Kidney glomerular epithelial cell (primary cell): ENCODE results near the gene DLX6.

Experiments
- DNase-seq: peaks from one replicate; lab custom pipeline; 2025; lab: John Stamatoyannopoulos, UW

DLX6 gene

DNA sequence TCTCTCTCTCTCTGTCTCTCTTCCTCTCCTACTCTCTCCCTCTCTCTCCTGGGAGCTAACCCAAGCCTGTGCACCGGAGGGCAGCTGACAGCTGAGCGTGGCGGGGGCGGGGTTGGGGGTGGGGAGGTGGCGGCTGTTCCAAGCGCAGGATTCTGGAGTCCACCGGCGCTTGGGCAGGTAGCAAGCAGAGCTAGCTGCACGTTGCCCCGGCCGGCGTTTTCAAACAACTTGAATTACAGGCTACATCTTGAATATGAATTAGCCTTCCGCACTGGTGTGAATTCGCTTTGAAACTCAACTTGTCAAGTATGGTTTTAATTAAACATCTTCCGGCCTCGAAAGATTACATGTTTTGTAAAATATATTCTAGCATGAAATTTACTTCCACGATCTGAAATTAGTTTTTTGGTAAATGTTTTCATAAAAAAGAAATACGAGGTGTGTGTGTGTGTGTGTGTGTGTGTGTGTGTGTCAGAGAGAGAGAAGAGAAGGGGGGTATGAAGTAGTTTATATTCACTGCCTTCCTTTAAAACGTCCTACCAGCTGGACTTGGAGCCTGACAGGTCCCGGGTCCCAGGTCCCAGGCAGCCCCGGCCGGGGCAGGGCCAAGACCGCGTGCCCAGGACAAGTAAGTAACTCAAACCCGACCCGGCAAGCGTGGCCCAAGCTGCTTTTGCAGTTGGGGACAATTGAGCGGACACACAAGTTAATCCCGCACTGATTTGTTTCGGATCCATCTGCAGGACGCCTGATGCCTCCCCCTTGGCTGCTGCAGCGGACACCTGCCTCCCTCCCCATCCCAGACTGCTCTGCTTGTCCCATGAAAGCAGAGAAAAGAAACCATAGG is 9.0 kb upstream of the DLX6 start:
- DNase-seq: no peak

DNA sequence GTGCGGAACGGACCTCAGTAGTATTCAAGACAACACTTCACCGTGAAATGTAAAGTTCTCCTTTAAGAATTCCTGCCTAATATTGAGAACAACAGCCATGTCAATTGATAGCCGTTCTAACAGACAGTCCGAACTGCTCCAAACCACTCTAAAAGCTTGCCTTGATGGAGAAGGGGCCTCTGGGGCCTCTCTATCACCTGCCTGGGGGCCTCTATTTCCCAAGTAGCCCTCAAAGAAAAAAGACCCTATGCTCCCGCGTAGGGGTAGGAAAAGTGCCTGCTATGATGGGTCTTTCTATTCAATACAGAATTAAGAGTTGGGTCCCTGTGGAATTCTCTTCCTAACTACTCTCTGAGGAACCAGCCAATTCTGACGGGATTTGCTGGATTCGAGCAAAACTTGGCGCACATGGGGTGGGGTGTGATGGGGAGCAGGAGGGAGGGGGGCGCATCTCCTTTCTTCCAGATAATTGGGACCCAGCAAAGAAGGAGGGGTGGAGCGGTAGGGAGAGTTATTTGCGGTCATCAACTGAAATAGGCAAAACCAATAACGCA is 8.3 kb upstream of the DLX6 start:
- no peak for DNase-seq

DNA sequence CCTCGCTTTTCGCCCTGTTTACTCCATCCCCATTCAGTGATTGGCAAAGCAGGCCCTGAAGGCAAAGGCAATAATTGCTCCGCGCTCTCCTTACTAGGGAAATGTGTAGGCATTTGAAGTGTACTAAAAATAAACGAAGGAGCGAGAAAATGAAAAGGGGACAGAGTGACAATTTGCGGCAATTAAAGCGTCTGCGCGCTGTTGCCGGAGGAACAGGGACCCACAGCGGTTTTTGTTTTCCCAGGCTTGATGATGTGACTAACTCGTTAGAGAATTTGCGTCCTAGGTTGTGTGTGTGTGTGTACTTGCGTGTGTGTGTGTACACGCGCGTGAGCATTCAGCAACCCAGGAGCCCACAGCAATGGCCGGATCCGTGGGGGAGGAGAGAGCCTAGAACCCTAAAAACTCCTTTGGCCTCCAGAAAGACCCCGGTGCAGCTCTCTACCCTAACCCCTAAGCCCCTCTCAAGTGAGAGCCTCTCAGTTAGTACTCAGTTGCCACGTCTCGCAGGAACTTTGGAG is 7.8 kb upstream of the DLX6 start:
- no peak for DNase-seq

DNA sequence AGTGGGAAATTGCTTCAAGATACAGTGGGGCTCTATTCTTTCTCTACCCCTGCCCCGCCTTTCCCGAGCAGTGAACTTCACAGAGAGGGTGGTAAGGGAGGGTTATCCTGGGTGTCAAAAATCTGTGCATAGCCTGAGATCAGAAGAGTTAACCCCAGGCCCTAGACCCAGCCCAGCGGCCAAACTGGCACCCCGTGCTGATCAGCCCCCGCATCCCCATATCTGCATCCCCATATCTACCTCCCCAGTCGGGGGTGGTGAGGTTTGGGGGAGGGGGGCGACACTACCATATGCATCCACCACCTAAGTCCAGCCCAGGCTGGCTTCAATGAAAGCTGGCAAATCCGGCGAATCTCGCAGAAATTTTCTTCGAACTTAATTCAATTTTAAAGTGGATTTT is 7.0 kb upstream of the DLX6 start:
- DNase-seq: no peak

DNA sequence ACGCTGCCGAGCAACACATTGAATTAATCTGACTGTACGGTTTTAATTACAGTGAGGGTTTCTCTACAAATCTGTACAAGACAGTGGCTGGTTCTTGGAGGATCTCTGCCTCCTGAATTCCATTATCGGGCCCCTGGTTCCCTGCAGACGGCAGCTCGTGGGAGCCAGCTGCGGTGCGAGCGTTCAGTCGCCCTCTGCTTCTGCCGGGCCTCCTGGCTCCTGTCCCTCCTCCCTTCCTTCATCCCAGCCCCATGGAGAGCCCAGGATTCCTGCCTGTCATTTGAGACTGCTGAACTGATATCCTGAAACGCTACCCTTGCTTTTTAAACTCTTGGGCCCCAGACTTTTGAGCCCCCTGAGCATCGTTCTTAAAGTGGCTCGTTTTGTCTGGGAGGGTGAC is 6.6 kb upstream of the DLX6 start:
- DNase-seq: no peak

DNA sequence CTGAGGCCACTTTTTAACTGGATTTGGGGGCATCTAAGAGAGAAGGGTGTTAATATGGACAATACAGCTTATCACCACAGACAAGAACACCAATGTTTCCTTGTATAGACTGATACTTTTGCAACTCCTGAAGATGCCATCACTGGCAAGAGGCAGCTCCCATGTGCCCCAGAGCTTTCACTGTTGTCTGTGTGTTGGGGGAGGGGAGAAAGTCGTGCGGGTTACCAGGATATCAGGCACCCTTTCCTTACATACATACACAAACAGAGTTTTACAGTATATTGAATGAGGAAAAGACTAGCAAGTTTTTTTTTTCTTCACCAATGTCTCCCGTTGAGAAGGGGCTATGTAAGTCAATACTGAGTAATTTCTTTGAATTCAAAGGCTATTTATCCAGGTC is 4.1 kb upstream of the DLX6 start:
- DNase-seq: no peak

DNA sequence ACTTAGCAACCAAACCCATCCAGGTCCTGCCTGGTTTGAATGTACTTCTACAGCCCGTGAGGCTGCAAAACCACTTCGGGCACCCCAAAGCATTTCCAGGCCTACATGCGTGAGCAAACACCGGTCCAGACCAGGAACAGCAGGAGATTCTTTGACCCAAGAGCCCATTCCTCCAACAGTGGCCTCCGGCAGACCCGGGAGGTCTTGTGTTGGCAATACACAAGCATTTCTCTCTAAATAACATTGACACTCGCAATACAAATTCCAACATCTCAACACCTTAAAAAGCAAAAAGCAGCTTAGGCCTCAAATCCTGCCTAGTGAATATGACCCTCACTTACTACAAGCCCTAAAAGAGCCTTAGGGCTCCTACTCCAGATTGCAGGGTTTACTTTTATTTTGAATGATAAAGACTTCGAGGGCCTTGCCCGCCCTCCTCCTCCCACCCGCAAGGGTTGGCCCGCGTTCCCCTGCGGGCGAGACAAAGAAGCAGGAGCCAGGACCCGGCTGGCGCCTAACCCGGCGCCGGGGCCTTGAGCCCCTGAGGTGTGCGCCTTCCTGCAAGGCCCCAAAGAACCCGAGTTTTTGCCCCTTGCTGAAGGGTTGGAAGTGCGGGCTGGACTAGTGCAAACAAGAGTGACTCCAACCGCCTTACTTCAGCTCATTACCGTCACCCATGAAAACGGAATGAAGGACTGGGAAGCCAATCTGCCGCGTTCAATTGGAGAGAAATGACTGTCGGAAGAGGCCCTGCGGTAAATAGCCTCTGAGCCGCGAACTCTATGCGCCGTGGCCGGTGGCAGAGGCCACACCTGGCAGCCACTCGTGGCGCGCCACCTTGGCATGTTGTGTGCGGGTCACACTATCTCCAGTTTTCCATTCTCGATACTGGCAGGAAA is 3.4 kb upstream of the DLX6 start:
- DNase-seq: no peak

DNA sequence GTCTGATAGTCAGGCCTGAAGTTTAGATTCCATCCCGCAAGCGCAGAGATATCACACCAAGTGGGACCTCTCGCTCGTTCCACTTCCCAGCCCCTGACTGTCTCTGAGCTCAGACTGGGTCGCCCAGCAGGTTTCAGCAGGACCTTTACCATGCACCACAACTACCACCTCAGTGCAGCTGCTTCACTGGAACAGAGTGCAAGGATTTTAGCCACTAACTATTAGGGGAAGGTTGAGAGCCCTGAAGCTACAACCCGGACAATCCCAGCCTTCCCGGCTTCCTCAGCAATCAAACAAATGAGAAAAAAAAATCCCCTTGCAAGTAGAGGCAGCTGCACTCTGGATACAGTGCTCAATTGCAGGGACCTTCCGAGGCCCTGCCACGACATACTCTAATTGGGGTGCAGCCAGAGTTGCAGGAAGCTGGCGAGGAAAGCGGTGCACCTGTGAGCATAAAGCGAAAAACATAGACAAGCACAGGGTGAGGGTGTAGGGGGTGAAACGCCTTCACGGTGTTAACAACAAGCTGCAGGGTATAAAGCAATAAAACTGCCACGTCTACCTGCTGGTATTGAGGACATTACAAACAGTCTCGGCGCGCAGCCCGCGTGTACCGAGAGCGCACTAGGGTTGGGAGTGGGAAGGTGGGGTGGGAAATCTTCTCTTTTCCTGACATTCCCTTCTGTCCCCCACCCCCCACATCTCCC is 2.6 kb upstream of the DLX6 start:
- DNase-seq: no peak

DNA sequence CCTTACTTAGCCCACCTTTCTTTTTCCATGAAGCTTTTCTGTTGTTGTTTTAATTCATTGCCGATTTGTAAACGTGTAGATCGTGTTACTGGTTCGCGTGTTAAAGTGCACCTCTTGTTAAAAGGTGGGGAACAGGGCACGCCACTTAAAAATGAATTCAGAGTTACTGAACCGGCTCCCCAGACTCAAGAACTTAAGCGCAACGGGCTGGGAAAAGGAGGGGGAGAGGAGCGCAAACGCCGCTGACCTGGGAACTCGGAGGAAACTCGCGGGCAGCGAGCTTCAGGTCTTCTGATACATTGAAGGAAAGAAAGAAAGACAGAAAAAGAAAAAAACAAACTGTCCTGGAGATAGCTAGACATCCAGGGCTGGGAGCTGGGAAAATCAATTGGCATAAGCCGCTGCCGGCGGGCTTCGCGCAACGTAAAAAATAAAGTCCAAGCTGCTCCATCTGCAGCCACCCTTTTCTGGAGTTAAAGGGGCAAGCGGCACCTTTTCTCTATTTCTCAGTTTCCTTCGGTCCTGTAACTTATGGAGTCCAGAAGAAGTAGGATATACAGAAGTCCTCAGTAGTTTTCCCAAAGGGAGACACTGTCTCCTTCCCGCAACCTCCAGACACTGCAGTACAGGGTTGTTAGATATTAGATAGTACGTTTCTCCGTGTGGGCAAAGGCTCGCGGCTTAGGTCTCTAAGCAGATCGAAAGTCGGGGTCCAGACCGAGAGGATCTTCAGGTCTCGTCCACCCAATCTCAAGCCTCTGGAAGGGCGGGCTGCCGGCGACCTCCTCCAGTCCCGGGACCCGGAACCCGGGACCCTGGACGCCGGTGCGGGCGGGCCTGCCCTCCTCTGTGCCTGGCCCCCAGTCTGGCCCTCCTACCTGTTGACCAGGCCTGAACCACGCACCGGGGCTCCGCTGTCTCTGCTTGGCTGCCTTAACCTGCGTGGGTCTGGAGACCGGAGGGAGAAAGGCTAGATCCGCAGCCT is 1.8 kb upstream of the DLX6 start:
- DNase-seq: no peak

DNA sequence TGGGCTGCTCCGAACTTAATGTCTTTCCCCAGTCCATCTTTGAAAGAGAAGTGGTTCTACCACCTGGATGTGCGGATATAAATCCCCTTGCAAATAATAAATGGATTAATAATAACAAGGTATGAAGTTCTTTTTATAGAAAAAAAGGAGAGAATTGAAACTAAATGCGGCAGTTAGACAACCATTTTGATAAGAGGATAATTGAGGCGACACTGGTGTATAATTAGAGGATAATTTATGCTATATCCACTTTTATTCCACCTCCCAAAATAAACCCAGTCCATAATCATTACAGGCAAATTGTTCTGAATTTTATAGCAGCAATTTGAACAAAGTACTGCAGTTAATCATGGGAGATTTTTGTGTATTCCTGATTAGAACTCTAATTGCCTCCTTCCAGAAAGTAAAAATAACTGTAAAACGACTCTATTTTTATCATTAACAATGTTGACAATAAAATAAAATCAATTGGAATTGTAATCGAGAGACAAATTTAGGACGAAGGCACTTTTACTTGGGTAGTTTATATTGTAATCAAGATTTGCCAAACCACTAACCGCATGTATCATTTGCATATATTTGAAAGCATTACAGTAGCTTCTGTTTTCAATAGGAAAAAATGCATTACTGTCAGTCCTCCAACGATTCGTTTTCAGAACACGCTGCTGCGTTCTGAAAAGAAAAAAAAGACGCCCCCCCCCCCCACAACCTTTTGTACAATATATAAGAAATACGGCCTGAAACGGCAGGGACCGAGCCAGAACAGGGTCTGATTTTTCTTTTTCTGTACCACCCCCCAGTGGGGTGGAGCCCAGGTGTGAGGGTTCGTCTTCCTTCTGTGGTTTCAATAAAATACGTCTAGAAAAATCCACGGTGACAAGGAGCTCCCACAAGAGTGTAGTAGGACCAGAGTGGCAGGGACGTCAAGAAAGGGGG is 838 bp upstream of the DLX6 start:
- no peak for DNase-seq

DNA sequence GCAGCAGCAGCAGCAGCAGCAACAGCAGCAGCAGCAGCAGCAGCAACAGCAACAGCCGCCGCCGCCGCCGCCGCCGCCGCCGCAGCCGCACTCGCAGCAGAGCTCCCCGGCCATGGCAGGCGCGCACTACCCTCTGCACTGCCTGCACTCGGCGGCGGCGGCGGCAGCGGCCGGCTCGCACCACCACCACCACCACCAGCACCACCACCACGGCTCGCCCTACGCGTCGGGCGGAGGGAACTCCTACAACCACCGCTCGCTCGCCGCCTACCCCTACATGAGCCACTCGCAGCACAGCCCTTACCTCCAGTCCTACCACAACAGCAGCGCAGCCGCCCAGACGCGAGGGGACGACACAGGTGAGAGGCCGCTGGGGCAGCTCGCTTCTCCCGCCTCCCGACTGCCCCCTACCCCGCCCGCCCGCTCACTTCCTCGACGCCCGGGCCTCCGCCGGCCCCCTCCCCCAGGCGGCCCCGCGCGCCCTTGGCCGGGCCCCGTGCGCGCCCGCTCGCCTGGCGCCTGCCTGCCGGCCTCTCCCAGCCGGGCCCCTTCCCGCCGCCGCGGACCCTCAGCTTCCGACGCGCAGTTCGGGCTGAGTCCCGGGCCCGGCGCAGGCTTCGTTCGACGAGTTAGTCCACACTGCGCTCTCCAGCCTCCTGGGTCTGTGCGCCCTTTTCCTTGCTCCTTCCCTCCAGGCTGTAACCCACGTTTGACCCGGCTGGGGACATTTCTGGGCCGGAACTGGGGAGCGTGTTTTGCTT is 882 bp downstream of the DLX6 start:
- no peak for DNase-seq

DNA sequence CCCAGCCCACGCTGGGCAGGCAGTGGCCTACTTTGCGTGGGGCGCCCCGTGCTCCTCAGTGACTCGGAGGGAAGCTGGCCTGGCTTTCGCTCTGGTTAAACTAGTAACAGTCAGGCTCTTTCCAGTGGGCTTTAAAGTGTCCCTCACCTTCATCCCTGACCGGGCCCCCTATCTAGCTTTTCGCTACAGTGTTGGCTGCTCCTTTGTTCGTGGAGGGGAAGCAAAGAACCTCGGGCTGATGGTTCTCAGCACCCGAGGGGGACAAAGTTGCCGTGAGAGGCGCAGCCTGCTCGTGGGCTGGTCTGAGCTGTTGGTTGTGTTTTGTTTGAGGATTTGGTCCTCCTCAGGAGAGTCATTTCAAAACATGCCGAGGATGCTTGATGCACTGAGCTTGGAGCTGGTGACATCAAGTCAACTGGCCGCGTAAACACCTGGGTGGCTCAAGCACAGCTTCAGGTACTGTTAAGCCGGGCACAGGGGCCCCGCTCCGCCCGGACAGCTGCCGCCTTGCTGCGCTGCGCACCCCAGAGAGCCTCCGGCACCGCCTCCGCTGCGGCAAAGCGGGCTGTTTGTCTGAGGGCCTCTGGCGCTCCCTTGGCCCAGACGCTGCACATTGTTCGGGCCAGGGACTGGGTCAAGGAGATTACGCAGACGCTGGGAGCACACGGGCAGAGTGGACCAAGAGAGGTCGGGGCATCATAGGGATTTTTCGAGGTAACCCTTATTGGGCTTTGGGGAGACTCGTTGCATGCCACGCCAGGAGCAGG is 1.6 kb downstream of the DLX6 start:
- DNase-seq: no peak

DNA sequence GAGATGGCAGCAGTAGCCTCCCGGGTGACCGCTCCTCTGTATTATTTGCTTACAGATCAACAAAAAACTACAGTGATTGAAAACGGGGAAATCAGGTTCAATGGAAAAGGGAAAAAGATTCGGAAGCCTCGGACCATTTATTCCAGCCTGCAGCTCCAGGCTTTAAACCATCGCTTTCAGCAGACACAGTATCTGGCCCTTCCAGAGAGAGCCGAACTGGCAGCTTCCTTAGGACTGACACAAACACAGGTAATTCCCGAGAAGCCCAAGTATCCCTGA is 2.2 kb downstream of the DLX6 start:
- DNase-seq: no peak

DNA sequence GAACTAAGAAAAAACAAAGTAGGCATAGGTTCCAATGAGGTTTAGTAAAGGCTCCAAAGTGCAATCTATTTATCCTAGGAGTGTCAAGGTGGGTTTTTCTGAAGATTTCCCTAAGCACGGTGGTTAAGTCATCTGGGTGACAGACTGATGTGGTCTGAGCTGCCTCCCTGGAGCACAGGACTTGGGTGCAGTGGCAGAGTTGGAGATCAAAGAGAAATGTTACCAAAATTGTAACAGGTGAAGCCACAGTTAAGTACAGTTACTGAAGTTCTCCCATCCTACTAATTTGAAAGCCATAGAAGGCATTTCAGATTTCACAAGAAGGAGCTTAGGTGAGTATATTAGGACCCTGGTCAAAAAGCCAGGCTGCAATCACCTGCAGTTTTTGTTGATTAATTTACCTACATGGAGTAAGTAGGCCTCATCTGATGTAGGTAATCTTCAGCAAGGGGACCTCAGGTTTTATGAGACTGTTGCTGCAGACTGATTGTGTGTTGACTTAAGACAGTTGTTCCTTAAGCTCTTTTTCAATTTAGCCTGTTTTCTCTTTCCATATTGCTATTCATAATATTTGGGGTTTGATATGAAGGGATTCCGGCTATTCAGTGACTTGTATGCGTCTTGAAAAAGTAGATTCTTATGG is 3.0 kb downstream of the DLX6 start:
- DNase-seq: no peak

DNA sequence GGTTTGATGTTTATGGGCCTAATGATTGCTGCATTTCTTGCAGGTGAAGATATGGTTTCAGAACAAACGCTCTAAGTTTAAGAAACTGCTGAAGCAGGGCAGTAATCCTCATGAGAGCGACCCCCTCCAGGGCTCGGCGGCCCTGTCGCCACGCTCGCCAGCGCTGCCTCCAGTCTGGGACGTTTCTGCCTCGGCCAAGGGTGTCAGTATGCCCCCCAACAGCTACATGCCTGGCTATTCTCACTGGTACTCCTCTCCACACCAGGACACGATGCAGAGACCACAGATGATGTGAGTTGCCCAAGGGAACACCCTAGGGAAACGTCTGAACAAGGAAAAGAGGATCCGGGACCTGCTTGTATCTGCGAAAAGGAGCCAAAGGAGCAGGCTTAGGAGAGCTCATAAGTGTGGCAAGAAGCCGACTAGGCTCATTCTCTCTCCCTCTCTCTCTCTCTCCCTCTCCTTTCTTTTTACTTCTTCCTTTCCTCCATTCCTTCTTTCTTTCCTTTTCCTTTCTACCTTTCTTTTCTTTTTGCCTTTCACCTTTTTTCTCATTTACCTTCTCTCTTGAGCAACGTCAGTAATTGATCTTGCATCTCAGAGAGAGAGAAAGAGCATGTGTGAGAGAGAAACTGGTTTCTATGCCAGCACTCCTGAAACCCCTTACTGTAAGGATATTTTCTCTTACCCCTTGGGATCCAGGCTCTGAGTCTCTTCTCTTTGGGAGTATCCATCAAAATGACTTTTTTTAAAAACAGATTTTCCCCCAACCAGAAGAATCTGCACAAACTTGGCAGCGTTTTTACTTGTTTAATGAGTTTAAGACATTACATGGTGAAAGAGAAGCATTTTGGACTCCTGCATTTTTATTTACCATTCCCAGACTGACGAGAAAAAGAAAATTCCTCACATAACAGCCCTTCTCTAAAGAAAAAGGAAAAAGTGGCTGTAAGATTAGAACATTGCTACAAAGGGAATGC is 4.7 kb downstream of the DLX6 start:
- no peak for DNase-seq

DNA sequence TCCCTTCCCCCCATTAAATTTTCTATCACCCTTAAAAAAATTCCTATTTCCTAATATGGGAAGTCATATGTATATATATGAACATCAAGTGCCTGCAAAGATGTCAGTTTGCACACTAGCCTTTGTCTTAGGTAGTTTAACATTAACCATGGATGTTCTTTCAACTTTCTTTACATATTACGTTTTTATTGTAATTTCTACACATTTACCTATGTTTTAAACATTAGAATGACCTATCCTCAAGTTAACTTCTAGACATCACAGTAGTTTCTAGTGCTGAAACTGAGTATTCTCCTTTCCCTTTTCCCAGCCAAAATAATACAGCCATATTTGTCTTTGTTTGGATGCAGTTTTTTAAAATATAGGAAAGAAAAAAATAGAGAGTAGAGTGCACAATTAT is 5.8 kb downstream of the DLX6 start:
- no peak for DNase-seq
